Upper lobe of right lung (tissue), 1 donor: ENCODE data around the gene STAC. TPM values are rescaled to one million over a fixed set of nuclear protein-coding genes. Genes with fewer than 3 reads are reported as not detected.

ENCODE experiments used
- ATAC-seq: fragments of 200-7000 bp; cut with Tn5 transposase; one replicate; pipeline ENCODE4 v1.9.1; 2020; ENCODE audit warnings: mild to moderate bottlenecking, moderate library complexity
- DNase-seq: peaks from one replicate; pipeline ENCODE4 v3.0.0-alpha.2; 2020
- H3K27ac ChIP-seq: fragments of 200-600 bp; one replicate; pipeline ENCODE4 v1.8.0; 2022
- H3K27me3 ChIP-seq: fragments of 200-600 bp; one replicate; pipeline ENCODE4 v1.8.0; 2022; ENCODE audit warnings: mild to moderate bottlenecking
- H3K36me3 ChIP-seq: fragments of 200-600 bp; one replicate; pipeline ENCODE4 v1.8.0; 2022
- H3K4me1 ChIP-seq: fragments of 200-600 bp; one replicate; pipeline ENCODE4 v1.8.0; 2022
- H3K4me3 ChIP-seq: fragments of 200-600 bp; one replicate; pipeline ENCODE4 v1.8.0; 2022; ENCODE audit warnings: mild to moderate bottlenecking
- H3K9me3 ChIP-seq: fragments of 200-600 bp; one replicate; pipeline ENCODE4 v1.8.0; 2022
- CTCF ChIP-seq: fragments of 200-600 bp; IDR thresholded peaks from one replicate; pipeline ENCODE4 v1.8.0; 2022; ENCODE audit warnings: antibody characterized with exemption
- intact Hi-C: fragments of 100-400 bp; cut with DNase I; formaldehyde crosslinking; loops from one replicate; pipeline ENCODE4 v1.11.0; 2022
- total RNA-seq: library from RNA; stranded (reverse); fragmentation: NEBNext Ultra II Directional; extraction: Animal tissue kit (Norgen Biotek cat#: 25700); gene quantifications from one replicate; pipeline ENCODE4 v1.2.1, GENCODE V29; 2021
- donor health status: DM: no; HTN: yes; CAD: no; lungs with severe emphysema.

The STAC gene
- total RNA-seq, 1 donor from 2014 or later, result 25.3 TPM

- H3K9me3 ChIP-seq, result peaks cover 10% of the 10 kb centered on the region
- intact Hi-C loops, result no loop called here
- DNase-seq (no peak), ATAC-seq (no peak)
- no peaks in the 10 kb centered on the region for H3K4me1 ChIP-seq
- H3K27ac ChIP-seq, result no peak overlapping the region
- no peak for TF ChIP-seq CTCF
- no peak overlapping the region for H3K4me3 ChIP-seq
- no peaks in the 10 kb centered on the region for H3K36me3 ChIP-seq
- H3K27me3 ChIP-seq, result no peaks in the 10 kb centered on the region
Measured at GRCh38 chr3:36579746-36580145, 199.4 kb downstream of the STAC start.

- intact Hi-C loops, result no loop called here
- Histone ChIP-seq H3K4me3 (no peak overlapping the region), H3K4me1 (no peaks in the 10 kb centered on the region), H3K27ac (no peak overlapping the region), H3K9me3 (peaks cover 10% of the 10 kb centered on the region), H3K36me3 (no peaks in the 10 kb centered on the region), H3K27me3 (no peaks in the 10 kb centered on the region)
- DNase-seq (no peak), ATAC-seq (no peak)
- TF ChIP-seq CTCF, result no peak
Measured at GRCh38 chr3:36580716-36581115, 200.4 kb downstream of the STAC start.

GRCh38 chr3:36591959-36592358 is 211.7 kb downstream of the STAC start:
- no peak for TF ChIP-seq CTCF
- Histone ChIP-seq H3K27ac (no peak overlapping the region), H3K27me3 (no peaks in the 10 kb centered on the region), H3K4me1 (no peaks in the 10 kb centered on the region), H3K4me3 (no peak overlapping the region), H3K9me3 (no peaks in the 10 kb centered on the region), H3K36me3 (no peaks in the 10 kb centered on the region)
- DNase-seq, result no peak
- no peak for ATAC-seq
- intact Hi-C loops, result no loop called here

GRCh38 chr3:36595511-36595910 is 215.2 kb downstream of the STAC start:
- TF ChIP-seq CTCF, result no peak
- ATAC-seq (no peak), DNase-seq (no peak)
- Histone ChIP-seq H3K36me3 (no peaks in the 10 kb centered on the region), H3K9me3 (no peaks in the 10 kb centered on the region), H3K4me3 (no peak overlapping the region), H3K27me3 (no peaks in the 10 kb centered on the region), H3K4me1 (no peaks in the 10 kb centered on the region), H3K27ac (no peak overlapping the region)
- intact Hi-C loops, result no loop called here

- H3K36me3 ChIP-seq, result no peaks in the 10 kb centered on the region
- no peak for DNase-seq
- no peak for TF ChIP-seq CTCF
- H3K4me3 ChIP-seq, result no peak overlapping the region
- intact Hi-C loops, result no loop called here
- ATAC-seq, result no peak
- no peak overlapping the region for H3K27ac ChIP-seq
- no peaks in the 10 kb centered on the region for H3K4me1 ChIP-seq
- H3K9me3 ChIP-seq, result no peaks in the 10 kb centered on the region
- H3K27me3 ChIP-seq, result no peaks in the 10 kb centered on the region
Measured at GRCh38 chr3:36596419-36596818, 216.1 kb downstream of the STAC start.

GRCh38 chr3:36597422-36597821 is 217.1 kb downstream of the STAC start:
- TF ChIP-seq CTCF, result no peak
- Histone ChIP-seq H3K27me3 (no peaks in the 10 kb centered on the region), H3K4me3 (no peak overlapping the region), H3K9me3 (no peaks in the 10 kb centered on the region), H3K27ac (no peak overlapping the region), H3K4me1 (no peaks in the 10 kb centered on the region), H3K36me3 (no peaks in the 10 kb centered on the region)
- ATAC-seq (no peak), DNase-seq (no peak)
- intact Hi-C loops, result no loop called here
